Measurements from ENCODE around the gene SELPLG.

- no peak for TF ChIP-seq TAF1 (IDR thresholded peaks at IDR 0.05; ENCODE audit: low read depth)
- TF ChIP-seq, protein P1, sequence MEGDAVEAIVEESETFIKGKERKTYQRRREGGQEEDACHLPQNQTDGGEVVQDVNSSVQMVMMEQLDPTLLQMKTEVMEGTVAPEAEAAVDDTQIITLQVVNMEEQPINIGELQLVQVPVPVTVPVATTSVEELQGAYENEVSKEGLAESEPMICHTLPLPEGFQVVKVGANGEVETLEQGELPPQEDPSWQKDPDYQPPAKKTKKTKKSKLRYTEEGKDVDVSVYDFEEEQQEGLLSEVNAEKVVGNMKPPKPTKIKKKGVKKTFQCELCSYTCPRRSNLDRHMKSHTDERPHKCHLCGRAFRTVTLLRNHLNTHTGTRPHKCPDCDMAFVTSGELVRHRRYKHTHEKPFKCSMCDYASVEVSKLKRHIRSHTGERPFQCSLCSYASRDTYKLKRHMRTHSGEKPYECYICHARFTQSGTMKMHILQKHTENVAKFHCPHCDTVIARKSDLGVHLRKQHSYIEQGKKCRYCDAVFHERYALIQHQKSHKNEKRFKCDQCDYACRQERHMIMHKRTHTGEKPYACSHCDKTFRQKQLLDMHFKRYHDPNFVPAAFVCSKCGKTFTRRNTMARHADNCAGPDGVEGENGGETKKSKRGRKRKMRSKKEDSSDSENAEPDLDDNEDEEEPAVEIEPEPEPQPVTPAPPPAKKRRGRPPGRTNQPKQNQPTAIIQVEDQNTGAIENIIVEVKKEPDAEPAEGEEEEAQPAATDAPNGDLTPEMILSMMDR (IDR thresholded peaks at IDR 0.05; ENCODE audit: poor library complexity, severe bottlenecking), result no peak
- no peak for TF ChIP-seq SMC3 (conservative IDR thresholded peaks at IDR 0.05; ENCODE audit: poor library complexity)
- TF ChIP-seq RAD21 (conservative IDR thresholded peaks at IDR 0.05), result no peak
- TF ChIP-seq POLR2AphosphoS5 (IDR thresholded peaks at IDR 0.05), result no peak
- no peak for TF ChIP-seq EZH2 (IDR thresholded peaks at IDR 0.05; ENCODE audit: borderline replicate concordance, insufficient read depth, low read length, poor library complexity, severe bottlenecking)
Observed at GRCh38 chr12:108663324-108664015, 29.8 kb upstream of the SELPLG start.
